Testis (tissue), 3 donors: ENCODE measurements around the gene IER5. TPM values are rescaled to one million over a fixed set of nuclear protein-coding genes. Genes with fewer than 3 reads are reported as not detected.

Experiments used
- DNase-seq: peaks from one replicate; pipeline ENCODE4 v3.0.0-alpha.2; 2019
- H3K27ac ChIP-seq, 2 donors: fragments of 200-600 bp; sonication (generic); one replicate each; pipeline ENCODE4 v1.5.1; 2019
- H3K27me3 ChIP-seq: fragments of 200-600 bp; sonication (generic); one replicate; pipeline ENCODE4 v1.5.1; 2019
- H3K36me3 ChIP-seq: fragments of 200-600 bp; sonication (generic); one replicate; pipeline ENCODE4 v1.5.1; 2017; ENCODE audit warnings: low read depth; ENCODE audit errors: missing control alignments
- H3K4me1 ChIP-seq: fragments of 200-600 bp; sonication (generic); one replicate; pipeline ENCODE4 v1.5.1; 2019
- H3K4me3 ChIP-seq, 2 donors: fragments of 200-600 bp; sonication (generic); one replicate each; pipeline ENCODE4 v1.5.1; 2017 to 2019
- H3K9me3 ChIP-seq: fragments of 200-600 bp; sonication (generic); one replicate; pipeline ENCODE4 v1.5.1; 2017
- POLR2A ChIP-seq: fragments of 450-650 bp; IDR thresholded peaks from one replicate; pipeline ENCODE4 v1.6.1; 2017; ENCODE audit warnings: antibody characterized with exemption, mild to moderate bottlenecking, moderate library complexity
- WGBS, 2 donors: methylation state at CpG; one replicate each; pipeline ENCODE4 v1.1.5; 2018; 5-methylcytosine and 5-hydroxymethylcytosine counted together
- intact Hi-C: fragments of 100-400 bp; cut with DNase I; formaldehyde crosslinking; loops from one replicate; pipeline ENCODE4 v1.15.1; 2023; ENCODE audit warnings: low total_unique reads
- polyA plus RNA-seq: library from polyadenylated mRNA; stranded (reverse); fragments of 350-450 nt; fragmentation: Illumina TruSeq; extraction: RNeasy Lipid Tissue Mini Kit (QIAGEN cat#74804); gene quantifications from one replicate; pipeline ENCODE4 v1.2.3, GENCODE V29; 2014; ENCODE audit warnings: low read depth, low replicate concordance; ENCODE audit not compliant: insufficient read depth
- total RNA-seq, 2 donors: library from RNA; depleted of rRNA; stranded (reverse); fragments of >200 nt; gene quantifications; one replicate each; pipeline ENCODE4 v1.2.3, GENCODE V29; 2016
- TF ChIP-seq, protein P1 (sequence below), 3 experiments: fragments of 450-650 bp in 2 of 3; fragments of 200-600 bp in 1 of 3; sonication (generic) in 1 of 3; IDR thresholded peaks; one replicate each; pipeline ENCODE4 v1.5.1; 2016 to 2019; ENCODE audit warnings: antibody characterized with exemption in 3 of 3, mild to moderate bottlenecking in 2 of 3, moderate library complexity in 1 of 3

The IER5 gene
- total and polyA plus RNA-seq, 3 donors from 2014 or later: 7.1 to 13.3 (median 10.3) TPM

DNA sequence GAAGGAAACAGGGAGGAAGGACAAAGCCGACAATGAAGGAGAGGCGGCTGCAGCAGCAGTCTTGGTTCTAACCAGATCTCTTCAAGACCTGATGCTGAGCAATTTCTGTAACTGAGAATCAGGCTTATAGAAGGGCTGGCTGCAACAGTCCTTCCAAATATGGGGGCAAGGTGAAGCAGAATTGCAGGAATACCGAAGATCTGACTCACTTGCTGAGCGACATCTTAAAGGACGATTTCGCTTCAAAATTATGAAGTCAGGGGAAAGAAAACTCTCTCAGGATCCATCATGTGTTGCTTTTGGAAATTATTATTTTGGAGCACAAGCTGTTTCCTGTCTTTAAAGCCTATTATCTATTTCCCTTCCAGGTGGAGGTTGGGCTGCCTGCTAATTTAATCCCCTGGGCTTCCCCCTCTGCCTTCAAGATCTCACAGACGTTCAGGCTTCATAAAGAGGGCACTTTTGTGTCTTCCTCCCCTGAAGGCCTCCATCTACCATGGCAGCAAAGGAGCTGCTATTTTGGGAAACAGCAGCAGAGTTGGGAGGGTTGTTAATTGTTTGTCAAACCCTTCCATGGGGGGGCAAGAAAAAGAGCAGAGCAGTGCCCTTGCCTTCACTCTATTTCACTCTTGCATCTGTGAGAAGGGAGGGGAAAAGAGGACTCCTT lies 10.8 kb upstream of the IER5 start:
- no peak for TF ChIP-seq POLR2A
- TF ChIP-seq, protein P1, sequence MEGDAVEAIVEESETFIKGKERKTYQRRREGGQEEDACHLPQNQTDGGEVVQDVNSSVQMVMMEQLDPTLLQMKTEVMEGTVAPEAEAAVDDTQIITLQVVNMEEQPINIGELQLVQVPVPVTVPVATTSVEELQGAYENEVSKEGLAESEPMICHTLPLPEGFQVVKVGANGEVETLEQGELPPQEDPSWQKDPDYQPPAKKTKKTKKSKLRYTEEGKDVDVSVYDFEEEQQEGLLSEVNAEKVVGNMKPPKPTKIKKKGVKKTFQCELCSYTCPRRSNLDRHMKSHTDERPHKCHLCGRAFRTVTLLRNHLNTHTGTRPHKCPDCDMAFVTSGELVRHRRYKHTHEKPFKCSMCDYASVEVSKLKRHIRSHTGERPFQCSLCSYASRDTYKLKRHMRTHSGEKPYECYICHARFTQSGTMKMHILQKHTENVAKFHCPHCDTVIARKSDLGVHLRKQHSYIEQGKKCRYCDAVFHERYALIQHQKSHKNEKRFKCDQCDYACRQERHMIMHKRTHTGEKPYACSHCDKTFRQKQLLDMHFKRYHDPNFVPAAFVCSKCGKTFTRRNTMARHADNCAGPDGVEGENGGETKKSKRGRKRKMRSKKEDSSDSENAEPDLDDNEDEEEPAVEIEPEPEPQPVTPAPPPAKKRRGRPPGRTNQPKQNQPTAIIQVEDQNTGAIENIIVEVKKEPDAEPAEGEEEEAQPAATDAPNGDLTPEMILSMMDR (IDR thresholded peaks at IDR 0.05): no peak
- WGBS, 2 donors: 55 to 62% methylated on average over 7 of the region's 7 CpGs
- Histone ChIP-seq H3K27me3 (no peaks in the 10 kb centered on the region), H3K9me3 (no peaks in the 10 kb centered on the region), H3K4me3 (no peak overlapping the region), H3K4me1 (no peaks in the 10 kb centered on the region), H3K27ac (no peak overlapping the region), H3K36me3 (no peaks in the 10 kb centered on the region)
- DNase-seq: no peak
- intact Hi-C loops: no loop called here

DNA sequence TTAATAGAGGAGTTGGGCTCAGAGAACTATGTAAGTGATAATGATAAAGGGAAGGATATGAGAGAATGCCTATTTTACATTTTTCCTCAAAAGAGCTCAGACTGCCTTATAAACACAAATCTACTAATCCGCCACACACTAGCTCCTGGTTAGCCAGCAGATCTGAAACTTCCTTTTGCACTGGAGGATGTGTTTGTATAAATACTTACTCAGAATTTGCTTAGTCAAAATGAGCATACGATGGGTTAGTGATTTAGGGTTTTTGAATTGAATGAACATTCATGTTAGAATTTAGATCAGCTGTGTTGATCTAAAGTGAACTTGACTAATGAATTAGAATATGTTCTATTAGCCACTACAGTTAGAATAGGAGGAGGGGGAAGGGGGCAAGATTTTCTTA lies 9.1 kb upstream of the IER5 start:
- no peak overlapping the region for H3K27ac ChIP-seq
- 83 to 84% methylated on average over 2 of the region's 2 CpGs for WGBS, 2 donors
- intact Hi-C loops: no loop called here

DNA sequence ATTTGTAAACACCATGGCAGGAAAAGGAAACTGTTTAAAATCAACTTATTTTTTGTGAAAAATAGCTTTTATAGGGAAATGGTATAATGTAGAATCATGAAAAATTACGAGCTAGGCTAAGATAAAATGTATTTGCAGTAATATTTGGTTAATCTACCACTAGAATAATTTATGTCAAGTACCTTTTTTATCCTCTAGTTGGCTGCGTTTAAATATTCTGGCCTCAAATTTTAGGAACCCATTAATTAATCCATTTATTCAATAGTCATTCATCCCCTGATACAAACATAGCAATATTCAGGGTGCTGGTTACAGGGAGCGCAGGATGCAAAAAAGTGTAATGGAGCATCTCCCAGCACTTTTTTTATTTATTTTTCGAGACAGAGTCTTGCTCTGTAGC lies 8.6 kb upstream of the IER5 start:
- WGBS, 2 donors: 67 to 88% methylated on average over 4 of the region's 4 CpGs
- Histone ChIP-seq H3K4me1 (no peaks in the 10 kb centered on the region), H3K27ac (no peak overlapping the region), H3K36me3 (no peaks in the 10 kb centered on the region), H3K27me3 (no peaks in the 10 kb centered on the region), H3K4me3 (no peak overlapping the region), H3K9me3 (no peaks in the 10 kb centered on the region)
- no peak for DNase-seq
- intact Hi-C loops: no loop called here
- TF ChIP-seq, protein P1 (IDR thresholded peaks at IDR 0.05): no peak
- no peak for TF ChIP-seq POLR2A

More for the DNA sequence above, 9.1 kb upstream of the IER5 start:
- TF ChIP-seq, protein P1 (IDR thresholded peaks at IDR 0.05): no peak
- TF ChIP-seq POLR2A: no peak
- Histone ChIP-seq H3K4me3 (no peak overlapping the region), H3K4me1 (no peaks in the 10 kb centered on the region), H3K27me3 (no peaks in the 10 kb centered on the region), H3K9me3 (no peaks in the 10 kb centered on the region), H3K36me3 (no peaks in the 10 kb centered on the region)
- DNase-seq: no peak

- 88 to 93% methylated on average over 4 of the region's 4 CpGs for WGBS, 2 donors
- DNase-seq: no peak
- Histone ChIP-seq H3K9me3 (no peaks in the 10 kb centered on the region), H3K4me3 (no peak overlapping the region), H3K4me1 (no peaks in the 10 kb centered on the region), H3K36me3 (no peaks in the 10 kb centered on the region), H3K27me3 (no peaks in the 10 kb centered on the region), H3K27ac (no peak overlapping the region)
- TF ChIP-seq, protein P1 (IDR thresholded peaks at IDR 0.05): no peak
- no peak for TF ChIP-seq POLR2A
- intact Hi-C loops: no loop called here
Measured at GRCh38 chr1:181080556-181080955, 7.9 kb upstream of the IER5 start.

- Histone ChIP-seq H3K27ac (no peak overlapping the region), H3K36me3 (no peaks in the 10 kb centered on the region), H3K27me3 (no peaks in the 10 kb centered on the region), H3K9me3 (no peaks in the 10 kb centered on the region), H3K4me3 (no peak overlapping the region), H3K4me1 (no peaks in the 10 kb centered on the region)
- no peak for TF ChIP-seq POLR2A
- TF ChIP-seq, protein P1 (IDR thresholded peaks at IDR 0.05): no peak
- WGBS, 2 donors: 76 to 78% methylated on average over 3 of the region's 3 CpGs
- DNase-seq: no peak
- intact Hi-C loops: no loop called here
Measured at GRCh38 chr1:181081395-181081794, 7.1 kb upstream of the IER5 start.
